GM23338 (cell line): ENCODE results near the gene CNTNAP2. TPM values are rescaled to one million over a fixed set of nuclear protein-coding genes. Genes with fewer than 3 reads are reported as not detected.

ENCODE experiments used
- ATAC-seq: fragments of 200-7000 bp; cut with Tn5 transposase; 3 replicates; pipeline ENCODE4 v1.9.1; 2020
- DNase-seq: peaks from one replicate; pipeline ENCODE4 v3.0.0-alpha.2; 2015; ENCODE audit warnings: low spot score
- H2AFZ ChIP-seq: fragments of 200-600 bp; sonication (generic); 2 replicates; pipeline ENCODE4 v1.8.0; 2016; ENCODE audit warnings: antibody characterized with exemption, mild to moderate bottlenecking, moderate library complexity
- H3F3A ChIP-seq: fragments of 200-600 bp; sonication (generic); replicated peaks from 2 replicates; pipeline ENCODE4 v1.8.0; 2017; ENCODE audit warnings: antibody characterized with exemption, mixed run types, low read depth
- H3K27ac ChIP-seq: fragments of 200-600 bp; sonication (generic); 2 replicates; pipeline ENCODE4 v1.6.1; 2016; ENCODE audit warnings: low read depth
- H3K27me3 ChIP-seq: fragments of 200-600 bp; sonication (generic); 2 replicates; pipeline ENCODE4 v1.8.0; 2016; ENCODE audit warnings: mild to moderate bottlenecking, mixed run types, moderate library complexity; ENCODE audit not compliant: insufficient read depth
- H3K36me3 ChIP-seq: fragments of 200-600 bp; sonication (generic); 2 replicates; pipeline ENCODE4 v1.8.0; 2016; ENCODE audit warnings: mild to moderate bottlenecking; ENCODE audit not compliant: insufficient read depth
- H3K4me1 ChIP-seq: fragments of 200-600 bp; sonication (generic); 2 replicates; pipeline ENCODE4 v1.8.0; 2016; ENCODE audit warnings: mild to moderate bottlenecking, moderate library complexity; ENCODE audit not compliant: insufficient read depth
- H3K4me2 ChIP-seq: fragments of 200-600 bp; sonication (generic); 2 replicates; pipeline ENCODE4 v1.7.1; 2017; ENCODE audit warnings: mixed run types
- H3K4me3 ChIP-seq: fragments of 200-600 bp; sonication (generic); 2 replicates; pipeline ENCODE4 v1.6.1; 2016; ENCODE audit warnings: mixed run types
- H3K79me2 ChIP-seq: fragments of 200-600 bp; sonication (generic); replicated peaks from 2 replicates; pipeline ENCODE4 v1.8.0; 2017; ENCODE audit warnings: mild to moderate bottlenecking; ENCODE audit not compliant: insufficient read depth
- H3K9me2 ChIP-seq: fragments of 200-600 bp; sonication (generic); 2 replicates; pipeline ENCODE4 v1.8.0; 2017; ENCODE audit not compliant: insufficient read depth
- H4K20me1 ChIP-seq: fragments of 200-600 bp; sonication (generic); replicated peaks from 2 replicates; pipeline ENCODE4 v1.8.0; 2017; ENCODE audit warnings: mild to moderate bottlenecking; ENCODE audit not compliant: insufficient read depth
- H3K27ac Mint-ChIP-seq: 2 replicates; pipeline ENCODE4 v1.8.0; 2020; ENCODE audit warnings: inconsistent platforms, mild to moderate bottlenecking, moderate library complexity, mixed read lengths
- H3K27me3 Mint-ChIP-seq: 3 replicates; pipeline ENCODE4 v1.8.0; 2022; ENCODE audit warnings: low read depth, mild to moderate bottlenecking, moderate library complexity, mixed read lengths, inconsistent platforms; ENCODE audit not compliant: insufficient read depth, poor library complexity
- H3K36me3 Mint-ChIP-seq: 3 replicates; pipeline ENCODE4 v1.8.0; 2021; ENCODE audit warnings: low read depth, mild to moderate bottlenecking, inconsistent platforms, moderate library complexity, mixed read lengths
- H3K4me1 Mint-ChIP-seq: 3 replicates; pipeline ENCODE4 v1.8.0; 2020; ENCODE audit warnings: mild to moderate bottlenecking, inconsistent platforms, mixed read lengths
- H3K4me3 Mint-ChIP-seq: 3 replicates; pipeline ENCODE4 v1.8.0; 2021; ENCODE audit warnings: moderate library complexity, mild to moderate bottlenecking, inconsistent platforms, mixed read lengths
- H3K9me3 Mint-ChIP-seq: 3 replicates; pipeline ENCODE4 v1.8.0; 2020; ENCODE audit warnings: moderate library complexity, mild to moderate bottlenecking, inconsistent platforms, mixed read lengths
- CREB1 ChIP-seq: fragments of 250-450 bp; sonication (Bioruptor Pico); IDR thresholded peaks from 2 replicates; pipeline ENCODE4 v1.5.0; 2020; ENCODE audit warnings: low read depth, mild to moderate bottlenecking, moderate library complexity
- CTCF ChIP-seq, 2 experiments: fragments of 200-600 bp in 1 of 2; sonication (generic) in 1 of 2; conservative IDR thresholded peaks; 2 replicates each; pipeline versions ENCODE4 v1.5.1 to v1.6.1; 2016 to 2017; ENCODE audit warnings: antibody characterized with exemption in 2 of 2, low read depth in 2 of 2, mild to moderate bottlenecking in 2 of 2, moderate library complexity in 1 of 2
- JUNB ChIP-seq: IDR thresholded peaks from one replicate; pipeline ENCODE4 v1.6.1; 2016; ENCODE audit warnings: antibody characterized with exemption; ENCODE audit not compliant: unreplicated experiment
- NANOG ChIP-seq: IDR thresholded peaks from 2 replicates; pipeline ENCODE4 v1.6.1; 2016; ENCODE audit warnings: antibody characterized with exemption, borderline replicate concordance
- ZNF331 ChIP-seq: fragments of 250-450 bp; sonication (Bioruptor Pico); IDR thresholded peaks from 2 replicates; pipeline ENCODE4 v1.5.0; 2020; ENCODE audit warnings: low read depth, mild to moderate bottlenecking, moderate library complexity
- ZNF462 ChIP-seq: fragments of 250-450 bp; sonication (Bioruptor Pico); IDR thresholded peaks from 2 replicates; pipeline ENCODE4 v1.5.0; 2020; ENCODE audit warnings: mild to moderate bottlenecking, moderate library complexity
- polyA plus RNA-seq: library from polyadenylated mRNA; unstranded; fragments of >200 nt; fragmentation: Nextera tagmentation; extraction: Ambion mirVana; gene quantifications from 2 replicates; pipeline ENCODE4 v1.2.1, GENCODE V29; 2016
- total RNA-seq: library from RNA; depleted of rRNA; stranded (reverse); fragments of >200 nt; shearing (Covaris generic); gene quantifications from 2 replicates; pipeline ENCODE4 v1.2.3, GENCODE V29; 2014

CNTNAP2 gene
- total and polyA plus RNA-seq, 2 experiments from 2014 or later, result 38.2 to 61.3 TPM

GRCh38 chr7:147681530-147681929 is 1564.9 kb downstream of the CNTNAP2 start:
- Mint-ChIP-seq H3K9me3 (peaks cover 2% of the 10 kb centered on the region; the same call in 1 of the 3 replicates), H3K4me3 (no peak overlapping the region), H3K36me3 (no peaks in the 10 kb centered on the region), H3K27ac (no peak overlapping the region), H3K27me3 (no peaks in the 10 kb centered on the region), H3K4me1 (no peaks in the 10 kb centered on the region)
- no peaks in the 10 kb centered on the region for H3K27me3 ChIP-seq
- no peaks in the 10 kb centered on the region for H4K20me1 ChIP-seq
- H3K27ac ChIP-seq, result no peak overlapping the region
- ATAC-seq, result no peak
- H3K36me3 ChIP-seq, result no peaks in the 10 kb centered on the region
- no peaks in the 10 kb centered on the region for H3K79me2 ChIP-seq
- TF ChIP-seq CREB1 (CRISPR knock-in tag) (no peak), NANOG (no peak), ZNF462 (CRISPR knock-in tag) (no peak)
- no peak overlapping the region for H3K4me3 ChIP-seq
- H3K4me2 ChIP-seq, result no peak overlapping the region
- H3K9me2 ChIP-seq, result no peaks in the 10 kb centered on the region
- no peaks in the 10 kb centered on the region for H3K4me1 ChIP-seq
- DNase-seq, result no peak
- no peak overlapping the region for H2AFZ ChIP-seq
- H3F3A ChIP-seq, result no peaks in the 10 kb centered on the region

GRCh38 chr7:147700702-147701101 is 1584.1 kb downstream of the CNTNAP2 start:
- Histone ChIP-seq H3F3A (no peaks in the 10 kb centered on the region), H3K27me3 (no peaks in the 10 kb centered on the region), H3K27ac (no peak overlapping the region), H3K4me2 (no peak overlapping the region), H3K36me3 (0 out of 2 replicates have a peak, but pooled peaks cover 1% of the 10 kb centered on the region), H3K9me2 (no peaks in the 10 kb centered on the region; the same call in 1 of the 2 replicates), H3K79me2 (no peaks in the 10 kb centered on the region), H2AFZ (no peak overlapping the region), H3K4me3 (no peak overlapping the region), H3K4me1 (no peaks in the 10 kb centered on the region), H4K20me1 (no peaks in the 10 kb centered on the region)
- Mint-ChIP-seq H3K4me3 (no peak overlapping the region), H3K9me3 (peaks cover 14% of the 10 kb centered on the region), H3K27me3 (no peaks in the 10 kb centered on the region), H3K27ac (no peak overlapping the region), H3K36me3 (no peaks in the 10 kb centered on the region; the same call in 2 of the 3 replicates), H3K4me1 (peaks cover 5% of the 10 kb centered on the region; the same call in 1 of the 3 replicates)
- DNase-seq (no peak), ATAC-seq (no peak)
- TF ChIP-seq CTCF (conservative IDR thresholded peaks at IDR 0.05; ENCODE audit: low read depth in 2 of 2) (no peak), ZNF331 (CRISPR knock-in tag) (no peak), JUNB (no peak)
